Measurements from ENCODE around the gene WHRN. TPM values are rescaled to one million over a fixed set of nuclear protein-coding genes. Genes with fewer than 3 reads are reported as not detected.

The WHRN gene
- total and polyA plus RNA-seq, 2 of the 8 experiments (the other 6 are each of a cell fraction or from before 2014, with no cell fraction given) = 4.4 to 7.7 TPM

- Histone ChIP-seq H3K4me1 (replicated peaks in 1 of 4; ENCODE audit: control insufficient read depth in 3 of 4, insufficient read depth in 4 of 4, low read length in 3 of 4) (peaks cover 0 to 11% (median 1%) of the 10 kb centered on the region in 4 experiments; a peak in 2 of 7 replicates), H2BK12ac (ENCODE audit: low read depth, low read length) (no peak overlapping the region), H2AK5ac (ENCODE audit: low read depth, low read length) (no peak overlapping the region), H3K9ac (replicated peaks in 1 of 4; ENCODE audit: extremely low read depth in 1 of 4, low read depth in 3 of 4, low read length in 3 of 4) (no peak overlapping the region), H4K5ac (ENCODE audit: insufficient read length, low read depth, low read length) (no peak overlapping the region), H2BK20ac (ENCODE audit: low read length) (no peak overlapping the region; the same call in 1 of the 2 replicates), H3K23ac (ENCODE audit: insufficient read length) (no peak overlapping the region), H3K23me2 (ENCODE audit: low read depth, low read length) (no peaks in the 10 kb centered on the region), H3K27ac (ENCODE audit: low read depth, low read length) (no peak overlapping the region), H3K79me2 (ENCODE audit: control insufficient read depth in 1 of 2, insufficient read depth in 2 of 2, low read length in 2 of 2) (no peaks in the 10 kb centered on the region), H4K20me1 (replicated peaks in 1 of 2; ENCODE audit: control insufficient read depth in 1 of 2, insufficient read depth in 2 of 2, low read length in 2 of 2) (no peaks in the 10 kb centered on the region), H4K8ac (ENCODE audit: extremely low read depth, insufficient read depth, low read length) (no peak overlapping the region), H3K4ac (replicated peaks; ENCODE audit: insufficient read length, low read depth, low read length) (no peak overlapping the region), H3K36me3 (ENCODE audit: control insufficient read depth in 2 of 4, insufficient read depth in 4 of 4, low read length in 3 of 4) (no peaks in the 10 kb centered on the region), H3K14ac (ENCODE audit: insufficient read length) (no peak overlapping the region), H2BK15ac (ENCODE audit: low read length) (no peak overlapping the region), H2BK120ac (replicated peaks; ENCODE audit: low read depth, low read length) (no peak overlapping the region), H3K18ac (ENCODE audit: extremely low read depth, low read length) (no peak overlapping the region), H3K4me3 (ENCODE audit: extremely low read depth in 1 of 4, insufficient read depth in 2 of 4, low read depth in 3 of 4, low read length in 4 of 4) (no peak overlapping the region), H2BK5ac (ENCODE audit: low read depth, low read length) (no peak overlapping the region), H3K56ac (replicated peaks; ENCODE audit: insufficient read length, low read depth, low read length) (no peak overlapping the region), H3K27me3 (replicated peaks in 1 of 4; ENCODE audit: control insufficient read depth in 3 of 4, extremely low read depth in 1 of 4, insufficient read depth in 3 of 4, low read length in 3 of 4) (no peaks in the 10 kb centered on the region), H2AFZ (ENCODE audit: low read length) (no peak overlapping the region), H3K9me3 (ENCODE audit: insufficient read depth in 2 of 2, low read depth in 1 of 2, low read length in 1 of 2) (no peaks in the 10 kb centered on the region; a peak in 1 of 4 replicates), H4K91ac (replicated peaks; ENCODE audit: insufficient read length, low read length) (no peak overlapping the region), H3K4me2 (ENCODE audit: insufficient read depth in 1 of 2, low read depth in 2 of 2, low read length in 2 of 2) (no peak overlapping the region), H3K79me1 (ENCODE audit: low read depth, low read length) (no peaks in the 10 kb centered on the region; the same call in 1 of the 2 replicates)
- POLR2A ChIA-PET (ENCODE audit: partially characterized antibody) = no interaction called here
- TF ChIP-seq ATF3 (IDR thresholded peaks at IDR 0.05; ENCODE audit: insufficient read depth, low read depth, low read length) (no peak), RAD21 (IDR thresholded peaks at IDR 0.05 in 1 of 2, conservative IDR thresholded peaks at IDR 0.05 in 1 of 2; ENCODE audit: low read depth in 2 of 2, low read length in 2 of 2) (no peak), ASH2L (IDR thresholded peaks at IDR 0.05; ENCODE audit: low read length) (no peak), PHF8 (conservative IDR thresholded peaks at IDR 0.05; ENCODE audit: low read depth, low read length) (no peak), JUN (IDR thresholded peaks at IDR 0.05; ENCODE audit: low read depth, low read length) (no peak)
- 94% methylated on average over 6 of the region's 6 CpGs; no CpG with 5 or more reads in 1 of the 2 experiments for WGBS, 2 experiments (ENCODE audit: extremely low coverage in 1 of 2, insufficient coverage in 1 of 2, insufficient read length in 1 of 2, insufficient replicate concordance in 2 of 2, low coverage in 1 of 2, low lambda C conversion rate in 2 of 2, missing lambda C conversion rate in 1 of 2)
- DNase-seq (ENCODE audit: low read depth in 1 of 2, low spot score in 2 of 2) (no peak), FAIRE-seq (no peak)
- CTCF ChIA-PET (ENCODE audit: partially characterized antibody) = no interaction called here
Observed at GRCh38 chr9:114470121-114470520, 35.2 kb downstream of the WHRN start.

Data from H1 (cell line).